GM23338 (cell line): Measurements from ENCODE around the gene MKRN2OS. TPM values are rescaled to one million over a fixed set of nuclear protein-coding genes. Genes with fewer than 3 reads are reported as not detected.

Experiments
- ATAC-seq: fragments of 200-7000 bp; cut with Tn5 transposase; 3 replicates; pipeline ENCODE4 v1.9.1; 2020
- DNase-seq: peaks from one replicate; pipeline ENCODE4 v3.0.0-alpha.2; 2015; ENCODE audit warnings: low spot score
- H2AFZ ChIP-seq: fragments of 200-600 bp; sonication (generic); 2 replicates; pipeline ENCODE4 v1.8.0; 2016; ENCODE audit warnings: antibody characterized with exemption, mild to moderate bottlenecking, moderate library complexity
- H3F3A ChIP-seq: fragments of 200-600 bp; sonication (generic); replicated peaks from 2 replicates; pipeline ENCODE4 v1.8.0; 2017; ENCODE audit warnings: antibody characterized with exemption, mixed run types, low read depth
- H3K27ac ChIP-seq: fragments of 200-600 bp; sonication (generic); 2 replicates; pipeline ENCODE4 v1.6.1; 2016; ENCODE audit warnings: low read depth
- H3K27me3 ChIP-seq: fragments of 200-600 bp; sonication (generic); 2 replicates; pipeline ENCODE4 v1.8.0; 2016; ENCODE audit warnings: mild to moderate bottlenecking, mixed run types, moderate library complexity; ENCODE audit not compliant: insufficient read depth
- H3K36me3 ChIP-seq: fragments of 200-600 bp; sonication (generic); 2 replicates; pipeline ENCODE4 v1.8.0; 2016; ENCODE audit warnings: mild to moderate bottlenecking; ENCODE audit not compliant: insufficient read depth
- H3K4me1 ChIP-seq: fragments of 200-600 bp; sonication (generic); 2 replicates; pipeline ENCODE4 v1.8.0; 2016; ENCODE audit warnings: mild to moderate bottlenecking, moderate library complexity; ENCODE audit not compliant: insufficient read depth
- H3K4me2 ChIP-seq: fragments of 200-600 bp; sonication (generic); 2 replicates; pipeline ENCODE4 v1.7.1; 2017; ENCODE audit warnings: mixed run types
- H3K4me3 ChIP-seq: fragments of 200-600 bp; sonication (generic); 2 replicates; pipeline ENCODE4 v1.6.1; 2016; ENCODE audit warnings: mixed run types
- H3K79me2 ChIP-seq: fragments of 200-600 bp; sonication (generic); replicated peaks from 2 replicates; pipeline ENCODE4 v1.8.0; 2017; ENCODE audit warnings: mild to moderate bottlenecking; ENCODE audit not compliant: insufficient read depth
- H3K9me2 ChIP-seq: fragments of 200-600 bp; sonication (generic); 2 replicates; pipeline ENCODE4 v1.8.0; 2017; ENCODE audit not compliant: insufficient read depth
- H4K20me1 ChIP-seq: fragments of 200-600 bp; sonication (generic); replicated peaks from 2 replicates; pipeline ENCODE4 v1.8.0; 2017; ENCODE audit warnings: mild to moderate bottlenecking; ENCODE audit not compliant: insufficient read depth
- H3K27ac Mint-ChIP-seq: 2 replicates; pipeline ENCODE4 v1.8.0; 2020; ENCODE audit warnings: inconsistent platforms, mild to moderate bottlenecking, moderate library complexity, mixed read lengths
- H3K27me3 Mint-ChIP-seq: 3 replicates; pipeline ENCODE4 v1.8.0; 2022; ENCODE audit warnings: low read depth, mild to moderate bottlenecking, moderate library complexity, mixed read lengths, inconsistent platforms; ENCODE audit not compliant: insufficient read depth, poor library complexity
- H3K36me3 Mint-ChIP-seq: 3 replicates; pipeline ENCODE4 v1.8.0; 2021; ENCODE audit warnings: low read depth, mild to moderate bottlenecking, inconsistent platforms, moderate library complexity, mixed read lengths
- H3K4me1 Mint-ChIP-seq: 3 replicates; pipeline ENCODE4 v1.8.0; 2020; ENCODE audit warnings: mild to moderate bottlenecking, inconsistent platforms, mixed read lengths
- H3K4me3 Mint-ChIP-seq: 3 replicates; pipeline ENCODE4 v1.8.0; 2021; ENCODE audit warnings: moderate library complexity, mild to moderate bottlenecking, inconsistent platforms, mixed read lengths
- H3K9me3 Mint-ChIP-seq: 3 replicates; pipeline ENCODE4 v1.8.0; 2020; ENCODE audit warnings: moderate library complexity, mild to moderate bottlenecking, inconsistent platforms, mixed read lengths
- CREB1 ChIP-seq: fragments of 250-450 bp; sonication (Bioruptor Pico); IDR thresholded peaks from 2 replicates; pipeline ENCODE4 v1.5.0; 2020; ENCODE audit warnings: low read depth, mild to moderate bottlenecking, moderate library complexity
- CTCF ChIP-seq, 2 experiments: fragments of 200-600 bp in 1 of 2; sonication (generic) in 1 of 2; conservative IDR thresholded peaks; 2 replicates each; pipeline versions ENCODE4 v1.5.1 to v1.6.1; 2016 to 2017; ENCODE audit warnings: antibody characterized with exemption in 2 of 2, low read depth in 2 of 2, mild to moderate bottlenecking in 2 of 2, moderate library complexity in 1 of 2
- EZH2 ChIP-seq: fragments of 200-600 bp; sonication (generic); IDR thresholded peaks from one replicate; pipeline ENCODE4 v1.8.0; 2017; ENCODE audit warnings: antibody characterized with exemption, mild to moderate bottlenecking, low read depth; ENCODE audit not compliant: unreplicated experiment
- EZH2phosphoT487 ChIP-seq: fragments of 200-600 bp; sonication (generic); IDR thresholded peaks from one replicate; pipeline ENCODE4 v1.8.1; 2018; ENCODE audit warnings: antibody characterized with exemption; ENCODE audit not compliant: unreplicated experiment
- POLR2AphosphoS5 ChIP-seq: IDR thresholded peaks from 2 replicates; pipeline ENCODE4 v1.6.1; 2016; ENCODE audit warnings: antibody characterized with exemption, low read depth
- REST ChIP-seq: IDR thresholded peaks from one replicate; pipeline ENCODE4 v1.6.1; 2018; ENCODE audit warnings: antibody characterized with exemption; ENCODE audit not compliant: unreplicated experiment
- STAT1 ChIP-seq: IDR thresholded peaks from one replicate; pipeline ENCODE4 v1.6.1; 2016; ENCODE audit warnings: antibody characterized with exemption; ENCODE audit not compliant: unreplicated experiment
- ZNF114 ChIP-seq: fragments of 250-450 bp; sonication (Bioruptor Pico); IDR thresholded peaks from 2 replicates; pipeline ENCODE4 v1.5.0; 2020; ENCODE audit warnings: mild to moderate bottlenecking, moderate library complexity
- ZNF331 ChIP-seq: fragments of 250-450 bp; sonication (Bioruptor Pico); IDR thresholded peaks from 2 replicates; pipeline ENCODE4 v1.5.0; 2020; ENCODE audit warnings: low read depth, mild to moderate bottlenecking, moderate library complexity
- ZNF462 ChIP-seq: fragments of 250-450 bp; sonication (Bioruptor Pico); IDR thresholded peaks from 2 replicates; pipeline ENCODE4 v1.5.0; 2020; ENCODE audit warnings: mild to moderate bottlenecking, moderate library complexity
- polyA plus RNA-seq: library from polyadenylated mRNA; unstranded; fragments of >200 nt; fragmentation: Nextera tagmentation; extraction: Ambion mirVana; gene quantifications from 2 replicates; pipeline ENCODE4 v1.2.1, GENCODE V29; 2016
- total RNA-seq: library from RNA; depleted of rRNA; stranded (reverse); fragments of >200 nt; shearing (Covaris generic); gene quantifications from 2 replicates; pipeline ENCODE4 v1.2.3, GENCODE V29; 2014

Gene MKRN2OS
- total and polyA plus RNA-seq, 2 experiments from 2014 or later, result 0.55 TPM; not detected in 1

GRCh38 chr3:12549971-12550760, 4.9 kb upstream of the MKRN2OS start:
- Mint-ChIP-seq H3K36me3 (no peaks in the 10 kb centered on the region), H3K27ac (no peak overlapping the region), H3K27me3 (peaks cover 2% of the 10 kb centered on the region), H3K4me3 (no peak overlapping the region), H3K9me3 (no peaks in the 10 kb centered on the region), H3K4me1 (peaks cover 10% of the 10 kb centered on the region; the same call in 2 of the 3 replicates)
- Histone ChIP-seq H2AFZ (no peak overlapping the region), H3K27ac (no peak overlapping the region), H3K4me2 (no peak overlapping the region), H3F3A (no peaks in the 10 kb centered on the region), H3K9me2 (no peaks in the 10 kb centered on the region), H3K79me2 (no peaks in the 10 kb centered on the region), H3K27me3 (peaks cover 12% of the 10 kb centered on the region), H3K4me3 (no peak overlapping the region), H3K36me3 (no peaks in the 10 kb centered on the region), H3K4me1 (0 out of 2 replicates have a peak, but pooled peaks cover 3% of the 10 kb centered on the region), H4K20me1 (no peaks in the 10 kb centered on the region)
- ATAC-seq (no peak), DNase-seq (no peak)
- no peak for TF ChIP-seq CREB1
- TF ChIP-seq ZNF114, result no peak
- no peak for TF ChIP-seq REST
- no peak for TF ChIP-seq STAT1
- no peak for TF ChIP-seq CTCF (conservative IDR thresholded peaks at IDR 0.05; ENCODE audit: low read depth in 2 of 2)
- no peak for TF ChIP-seq ZNF462
- no peak for TF ChIP-seq EZH2phosphoT487
- no peak for TF ChIP-seq POLR2AphosphoS5
- TF ChIP-seq EZH2, result no peak
- no peak for TF ChIP-seq ZNF331 (CRISPR knock-in tag)
